Neutrophil (primary cell): Measurements from ENCODE around the gene TLNRD1.

Source experiments
- H3K27ac ChIP-seq: fragments of 200-600 bp; sonication (generic); 2 replicates; pipeline ENCODE4 v1.5.1; 2016; ENCODE audit warnings: mild to moderate bottlenecking, moderate library complexity
- H3K27me3 ChIP-seq: fragments of 200-600 bp; sonication (generic); 2 replicates; pipeline ENCODE4 v1.6.0; 2016; ENCODE audit warnings: mild to moderate bottlenecking
- H3K36me3 ChIP-seq: fragments of 200-600 bp; sonication (generic); 2 replicates; pipeline ENCODE4 v1.5.1; 2017
- H3K4me1 ChIP-seq, 2 experiments: fragments of 200-600 bp in 1 of 2; sonication (generic) in 1 of 2; 1 replicate in 1 of 2; 2 replicates in 1 of 2; pipeline versions ENCODE4 v1.5.1 to v1.6.1; 2013 to 2016; ENCODE audit warnings: low read depth in 1 of 2, low read length in 1 of 2, mild to moderate bottlenecking in 1 of 2, moderate library complexity in 1 of 2; ENCODE audit not compliant: control insufficient read depth in 1 of 2, insufficient read depth in 1 of 2
- H3K4me3 ChIP-seq, 2 experiments: fragments of 200-600 bp in 1 of 2; sonication (generic) in 1 of 2; 1 replicate in 1 of 2; 2 replicates in 1 of 2; pipeline ENCODE4 v1.5.1; 2013 to 2016; ENCODE audit warnings: low read depth in 1 of 2, low read length in 1 of 2, mild to moderate bottlenecking in 1 of 2, moderate library complexity in 1 of 2
- H3K9me3 ChIP-seq: fragments of 200-600 bp; sonication (generic); 2 replicates; pipeline ENCODE4 v1.5.1; 2016
- CTCF ChIP-seq: fragments of 200-600 bp; sonication (generic); IDR thresholded peaks from 2 replicates; pipeline ENCODE4 v1.5.1; 2016; ENCODE audit warnings: antibody characterized with exemption

Gene TLNRD1

GRCh38 chr15:81054236-81054635 is 53.5 kb downstream of the TLNRD1 start:
- Histone ChIP-seq H3K27me3 (no peaks in the 10 kb centered on the region), H3K27ac (no peak overlapping the region), H3K9me3 (no peaks in the 10 kb centered on the region), H3K4me1 (peaks cover 3 to 6% of the 10 kb centered on the region in 2 experiments), H3K36me3 (no peaks in the 10 kb centered on the region), H3K4me3 (no peak overlapping the region)
- TF ChIP-seq CTCF: no peak
